ENCODE data around the gene CD3E. TPM values are rescaled to one million over a fixed set of nuclear protein-coding genes. Genes with fewer than 3 reads are reported as not detected.

The CD3E gene
- total and polyA plus RNA-seq, 2 donors (not counting 3 experiments of a cell fraction or from before 2014, with no cell fraction given) = not detected

DNA sequence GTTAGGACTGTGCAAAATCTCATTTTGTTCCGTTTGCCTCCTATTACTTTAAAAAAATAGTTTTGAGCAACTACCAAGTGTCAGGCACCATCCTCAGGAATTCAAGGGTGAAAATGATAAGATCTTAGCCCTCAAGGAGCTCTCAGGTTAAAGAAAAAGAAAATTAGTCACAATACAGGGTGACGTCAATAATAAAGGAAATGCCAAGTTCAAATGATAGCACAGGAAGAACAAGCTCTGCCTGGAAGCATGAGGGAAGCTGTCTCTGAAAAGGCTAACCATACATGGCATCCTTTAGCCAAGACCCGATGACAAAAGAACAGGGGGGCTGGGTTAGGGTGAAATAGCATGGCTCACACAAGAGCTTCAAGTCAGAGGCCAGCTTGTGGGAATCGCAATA lies 29.4 kb upstream of the CD3E start:
- no peak overlapping the region for H2AFZ ChIP-seq (ENCODE audit: low read depth, low read length)
- no peaks in the 10 kb centered on the region for H3K9me3 ChIP-seq (replicated peaks; ENCODE audit: control insufficient read depth, insufficient read depth, low read length)
- no peaks in the 10 kb centered on the region for H3K9me1 ChIP-seq (replicated peaks; ENCODE audit: control insufficient read depth, extremely low read depth, insufficient read depth, low read length)
- dilution Hi-C loops (cut with MboI; ENCODE audit: extremely low pct_ligation_motif_present, low sequenced_read_pairs) = no loop called here
- DNase-seq (ENCODE audit: low read depth, low spot score) = peak; percentile 82
- no peak overlapping the region for H3K9ac ChIP-seq (replicated peaks; ENCODE audit: extremely low read depth, insufficient read depth, low read length)
- no peaks in the 10 kb centered on the region for H3K36me3 ChIP-seq (ENCODE audit: control insufficient read depth in 2 of 2, extremely low read depth in 1 of 2, insufficient read depth in 2 of 2, low read length in 2 of 2)
- no peaks in the 10 kb centered on the region for H3K27me3 ChIP-seq (ENCODE audit: control insufficient read depth in 2 of 2, insufficient read depth in 2 of 2, low read length in 2 of 2)
- H4K20me1 ChIP-seq (replicated peaks; ENCODE audit: control insufficient read depth, extremely low read depth, insufficient read depth, low read length) = no peaks in the 10 kb centered on the region
- H3K4me1 ChIP-seq (ENCODE audit: control insufficient read depth, extremely low read depth, insufficient read depth, low read length) = peaks cover 42% of the 10 kb centered on the region
- H3K4me3 ChIP-seq (replicated peaks in 1 of 3; ENCODE audit: insufficient read depth in 1 of 3, low read depth in 1 of 3, low read length in 3 of 3) = no peak overlapping the region
- intact Hi-C loops (cut with micrococcal nuclease) = loop anchor here (1.0 kb wide), 2 partner anchors 11 to 34 kb away; partner anchors contain the start of gene MPZL2
- peak; percentile 84 for FAIRE-seq
- POLR2A ChIA-PET = interaction anchor here (1.4 kb wide), 1 partner anchor 10 kb away, joined by 12 read pairs; the partner anchor contains the start of gene MPZL2
- TF ChIP-seq EZH2 (IDR thresholded peaks at IDR 0.05; ENCODE audit: borderline replicate concordance, low read depth, low read length, severe bottlenecking) (no peak), MAX (IDR thresholded peaks at IDR 0.05; ENCODE audit: insufficient read depth, insufficient read length) (no peak), MYC (IDR thresholded peaks at IDR 0.05; ENCODE audit: low read depth, low read length) (no peak), GATA2 (IDR thresholded peaks at IDR 0.05; ENCODE audit: insufficient read depth, insufficient read length, low read depth, low read length) (peak; percentile 98), FOS (IDR thresholded peaks at IDR 0.05; ENCODE audit: borderline replicate concordance, insufficient read depth, low read length) (peak; percentile 72), POLR2A (IDR thresholded peaks at IDR 0.05; ENCODE audit: low read depth, low read length) (no peak), JUN (IDR thresholded peaks at IDR 0.05; ENCODE audit: borderline replicate concordance, insufficient read depth, insufficient read length, low read depth) (peak; percentile 88), POLR2AphosphoS5 (IDR thresholded peaks at IDR 0.05; ENCODE audit: insufficient read depth, low read depth, low read length) (peak; percentile 57)
- TF ChIP-seq, protein P1, sequence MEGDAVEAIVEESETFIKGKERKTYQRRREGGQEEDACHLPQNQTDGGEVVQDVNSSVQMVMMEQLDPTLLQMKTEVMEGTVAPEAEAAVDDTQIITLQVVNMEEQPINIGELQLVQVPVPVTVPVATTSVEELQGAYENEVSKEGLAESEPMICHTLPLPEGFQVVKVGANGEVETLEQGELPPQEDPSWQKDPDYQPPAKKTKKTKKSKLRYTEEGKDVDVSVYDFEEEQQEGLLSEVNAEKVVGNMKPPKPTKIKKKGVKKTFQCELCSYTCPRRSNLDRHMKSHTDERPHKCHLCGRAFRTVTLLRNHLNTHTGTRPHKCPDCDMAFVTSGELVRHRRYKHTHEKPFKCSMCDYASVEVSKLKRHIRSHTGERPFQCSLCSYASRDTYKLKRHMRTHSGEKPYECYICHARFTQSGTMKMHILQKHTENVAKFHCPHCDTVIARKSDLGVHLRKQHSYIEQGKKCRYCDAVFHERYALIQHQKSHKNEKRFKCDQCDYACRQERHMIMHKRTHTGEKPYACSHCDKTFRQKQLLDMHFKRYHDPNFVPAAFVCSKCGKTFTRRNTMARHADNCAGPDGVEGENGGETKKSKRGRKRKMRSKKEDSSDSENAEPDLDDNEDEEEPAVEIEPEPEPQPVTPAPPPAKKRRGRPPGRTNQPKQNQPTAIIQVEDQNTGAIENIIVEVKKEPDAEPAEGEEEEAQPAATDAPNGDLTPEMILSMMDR (IDR thresholded peaks at IDR 0.05; ENCODE audit: extremely low read depth in 1 of 2, insufficient read depth in 1 of 2, low read depth in 1 of 2, low read length in 2 of 2) = no peak
- CTCF ChIA-PET = interaction anchor here (0.8 to 4.4 kb wide), 8 partner anchors 11 to 77 kb away, joined by 3 to 43 read pairs (median 3); partner anchors contain the start of gene MPZL2
- H3K79me2 ChIP-seq (ENCODE audit: control insufficient read depth, insufficient read depth, low read length) = no peaks in the 10 kb centered on the region
- peak overlapping the region; percentile 72 for H3K27ac ChIP-seq (ENCODE audit: insufficient read depth, low read depth, low read length)
- no TSS peak for BruUV-seq (replicated peaks)
- H3K4me2 ChIP-seq (ENCODE audit: insufficient read depth, low read length) = peak overlapping the region; percentile 39
